ELR (cell line): ENCODE results near the gene LCTL.
A peak's percentile ranks its signal among the peaks of the same experiment; 100 is the strongest.

Experiments used
- DNase-seq: peaks from one replicate; pipeline ENCODE4 v3.0.0-alpha.2; 2015; ENCODE audit warnings: low read depth

The LCTL gene, protein sequence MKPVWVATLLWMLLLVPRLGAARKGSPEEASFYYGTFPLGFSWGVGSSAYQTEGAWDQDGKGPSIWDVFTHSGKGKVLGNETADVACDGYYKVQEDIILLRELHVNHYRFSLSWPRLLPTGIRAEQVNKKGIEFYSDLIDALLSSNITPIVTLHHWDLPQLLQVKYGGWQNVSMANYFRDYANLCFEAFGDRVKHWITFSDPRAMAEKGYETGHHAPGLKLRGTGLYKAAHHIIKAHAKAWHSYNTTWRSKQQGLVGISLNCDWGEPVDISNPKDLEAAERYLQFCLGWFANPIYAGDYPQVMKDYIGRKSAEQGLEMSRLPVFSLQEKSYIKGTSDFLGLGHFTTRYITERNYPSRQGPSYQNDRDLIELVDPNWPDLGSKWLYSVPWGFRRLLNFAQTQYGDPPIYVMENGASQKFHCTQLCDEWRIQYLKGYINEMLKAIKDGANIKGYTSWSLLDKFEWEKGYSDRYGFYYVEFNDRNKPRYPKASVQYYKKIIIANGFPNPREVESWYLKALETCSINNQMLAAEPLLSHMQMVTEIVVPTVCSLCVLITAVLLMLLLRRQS

DNA sequence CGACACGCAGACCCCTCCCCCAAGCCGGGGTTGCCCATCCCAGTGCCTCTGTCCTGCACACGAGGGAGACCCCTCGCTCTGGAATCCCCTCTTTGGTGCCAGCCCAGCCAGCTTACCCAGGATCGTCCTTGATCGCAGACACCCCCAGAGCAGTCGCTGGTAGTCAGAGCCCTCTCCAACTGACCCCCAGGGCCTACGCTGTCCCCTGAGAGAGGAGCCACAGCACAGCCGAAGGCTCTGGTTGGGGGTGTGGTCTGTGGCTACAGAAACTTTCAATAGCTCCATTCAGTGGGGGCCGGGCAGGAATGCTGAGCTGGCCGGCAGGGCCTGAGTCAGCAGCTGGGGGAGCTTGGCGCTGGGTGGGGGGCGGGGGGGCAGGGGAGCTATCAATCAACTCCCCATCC is at the start of gene LCTL:
TSS of gene LCTL (minus strand) at position 258 of the 404 bp plus-strand sequence. CDS start 633 bp downstream, outside the sequence.
- peak; percentile 64 for DNase-seq

DNA sequence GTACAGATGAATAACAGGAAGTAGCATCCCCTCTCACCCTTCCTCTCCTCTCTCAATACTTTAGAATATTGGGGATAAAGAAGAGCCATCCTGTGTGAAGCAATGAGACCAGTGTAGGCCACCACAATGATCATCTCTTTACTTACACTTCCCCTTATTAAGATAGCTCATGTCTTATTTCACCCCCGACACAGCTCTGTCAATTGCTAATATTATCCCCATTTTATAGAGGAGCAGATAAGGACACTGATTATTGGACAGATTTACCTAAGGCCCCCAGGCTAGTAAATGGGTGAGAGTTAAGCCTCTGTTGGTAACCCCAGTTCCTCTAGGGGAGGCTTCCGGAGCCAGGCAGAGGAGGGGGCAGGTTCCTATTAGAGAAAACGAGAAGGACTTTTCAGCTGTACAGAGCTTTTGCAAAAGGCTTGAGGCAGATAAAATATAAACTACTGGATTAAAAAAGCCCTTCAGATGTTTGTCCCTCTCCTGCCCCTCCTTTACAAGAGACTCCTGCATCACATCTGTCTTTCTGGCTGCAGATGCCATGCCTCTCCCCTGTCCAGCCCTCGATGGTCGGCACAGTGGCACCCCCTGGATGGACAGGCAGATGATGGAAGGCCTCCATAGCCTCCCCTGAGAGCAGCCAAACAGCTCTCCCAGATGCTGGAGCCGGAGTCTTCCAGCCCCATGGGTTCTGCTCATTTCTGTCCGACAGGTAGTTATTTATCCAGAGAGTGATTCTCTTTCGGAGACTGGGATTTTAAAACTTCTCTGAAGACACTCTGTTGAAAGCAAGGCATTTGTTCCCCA is 49.4 kb upstream of the LCTL start:
- no peak for DNase-seq

DNA sequence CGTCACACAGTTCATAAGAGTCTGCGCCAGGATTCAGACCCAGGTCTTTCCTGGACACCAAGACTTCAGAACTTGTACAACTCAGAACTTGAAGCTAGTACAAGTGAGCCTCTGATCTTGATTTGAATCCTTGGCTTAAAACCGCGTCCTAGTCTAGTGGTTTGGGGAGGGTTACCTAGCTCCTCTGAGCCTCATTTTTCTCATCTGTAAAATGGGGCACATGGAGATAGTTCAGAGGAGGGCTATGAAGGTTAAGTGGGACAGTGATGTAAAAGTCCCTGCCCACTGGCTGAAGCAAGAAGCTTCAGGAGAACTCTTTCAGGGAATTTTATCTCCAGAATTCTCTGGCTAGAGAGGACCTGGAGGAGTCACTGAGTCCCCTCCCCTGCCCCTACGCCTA is 48.7 kb upstream of the LCTL start:
- DNase-seq, result no peak

DNA sequence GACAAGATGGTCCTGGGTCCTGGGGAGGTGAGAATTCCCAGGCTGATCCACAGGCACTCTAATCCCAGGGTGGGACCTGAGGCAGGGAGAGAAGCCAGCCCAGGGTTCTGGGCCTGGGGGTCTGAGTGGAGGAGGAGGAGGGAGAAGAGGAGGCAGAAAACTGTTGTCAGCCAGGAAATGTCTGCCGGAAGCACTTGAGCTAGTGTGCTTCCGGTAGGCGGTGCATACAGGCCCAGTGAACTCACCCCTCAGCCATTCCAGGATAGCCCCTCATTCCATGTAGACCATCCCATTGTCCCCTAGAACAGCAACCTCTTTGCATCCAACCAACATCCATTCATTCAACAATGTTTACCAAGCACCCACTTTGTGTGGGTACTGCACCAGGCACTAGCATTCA is 47.9 kb upstream of the LCTL start:
- DNase-seq, result no peak

DNA sequence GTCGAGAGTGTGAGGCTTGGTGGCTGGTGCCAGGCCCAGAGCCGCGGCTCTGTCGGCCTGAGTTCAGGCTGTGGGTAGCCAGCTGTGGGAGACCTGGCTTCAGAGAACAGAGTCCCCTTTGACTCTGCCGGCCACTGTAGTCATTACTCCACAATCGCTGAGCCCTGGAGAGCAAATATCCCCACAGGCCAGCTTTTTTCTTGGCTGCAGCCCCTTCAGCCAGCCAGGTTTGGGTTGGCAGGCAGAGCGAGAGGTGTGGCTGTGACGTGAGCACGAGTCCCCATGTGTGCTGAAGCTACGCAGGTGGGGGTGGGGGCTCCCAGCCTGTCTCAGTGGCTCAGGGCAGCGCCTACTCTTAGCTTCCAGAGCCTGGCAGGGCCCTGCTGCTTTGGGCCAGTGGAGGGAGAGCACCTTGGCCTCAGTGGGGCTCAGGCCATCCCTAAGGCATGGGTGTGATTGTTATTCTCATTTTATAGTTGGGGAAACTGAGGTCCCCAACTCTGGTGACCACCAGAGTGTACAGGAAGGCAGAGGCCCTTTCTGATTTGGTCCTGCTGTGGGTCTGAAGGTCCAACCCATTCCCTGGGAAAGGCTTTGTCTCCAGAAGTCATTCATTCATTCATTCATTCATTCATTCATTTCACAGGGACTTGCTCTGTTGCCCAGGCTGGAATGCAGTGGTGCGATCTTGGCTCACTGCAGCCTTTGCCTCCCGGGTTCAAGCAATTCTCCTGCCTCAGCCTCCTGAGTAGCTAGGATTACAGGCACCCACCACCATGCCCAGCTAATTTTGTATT is 45.7 kb upstream of the LCTL start:
- DNase-seq, result no peak

DNA sequence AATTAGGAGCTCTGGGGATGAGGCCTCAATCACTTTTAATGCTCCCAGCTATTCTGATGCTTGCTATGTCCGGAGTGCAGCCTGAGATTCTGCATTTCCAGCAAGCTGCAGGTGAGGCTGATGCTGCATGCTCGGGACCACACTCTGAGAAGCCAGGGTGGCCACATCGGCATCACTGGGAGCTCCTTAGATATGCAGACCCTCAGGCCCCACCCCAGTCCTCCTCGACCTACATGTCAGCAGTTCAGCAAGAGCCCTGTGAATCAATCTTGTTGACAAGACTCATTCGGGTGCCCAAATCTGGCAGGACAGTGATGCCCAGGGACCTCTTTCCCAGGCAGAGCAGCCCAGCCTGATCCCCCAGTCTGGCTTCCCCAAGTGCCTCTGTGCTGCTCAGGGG is 44.1 kb upstream of the LCTL start:
- DNase-seq, result no peak

DNA sequence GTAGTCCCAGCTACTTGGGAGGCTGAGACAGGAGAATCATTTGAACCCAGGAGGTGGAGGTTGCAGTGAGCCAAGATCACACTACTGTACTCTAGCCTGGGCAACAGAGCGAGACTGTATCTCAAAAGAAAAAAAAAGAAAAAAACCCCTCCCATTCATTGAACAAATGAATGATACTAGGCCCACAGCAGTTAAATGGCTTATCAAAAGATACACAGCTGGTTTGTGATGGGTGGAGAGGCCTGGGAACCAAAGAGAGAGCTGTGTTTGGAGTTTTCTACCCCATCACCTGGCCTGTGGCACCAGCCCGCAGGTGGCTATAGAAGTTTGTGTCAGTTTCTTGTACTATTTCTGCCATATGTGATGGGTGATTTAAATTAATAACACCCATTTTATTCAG is 43.1 kb upstream of the LCTL start:
- DNase-seq, result no peak

DNA sequence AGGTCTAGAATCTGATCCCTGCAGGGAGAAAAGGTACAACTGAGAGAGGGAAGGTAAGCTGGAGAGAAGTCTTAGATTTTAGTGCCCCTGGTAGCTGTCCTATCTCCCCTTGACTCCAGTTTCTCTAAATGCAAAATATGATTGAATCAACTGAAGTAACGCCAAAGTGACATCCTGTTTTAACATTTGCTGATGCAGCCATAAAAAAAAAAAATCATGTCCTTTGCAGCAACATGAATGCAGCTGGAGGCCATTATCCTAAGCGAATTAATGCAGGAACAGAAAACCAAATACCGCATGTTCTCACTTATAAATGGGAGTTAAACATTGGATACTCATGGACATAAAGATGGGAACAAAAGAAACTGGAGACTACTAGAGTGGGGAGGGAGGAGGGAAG is 42.4 kb upstream of the LCTL start:
- no peak for DNase-seq

DNA sequence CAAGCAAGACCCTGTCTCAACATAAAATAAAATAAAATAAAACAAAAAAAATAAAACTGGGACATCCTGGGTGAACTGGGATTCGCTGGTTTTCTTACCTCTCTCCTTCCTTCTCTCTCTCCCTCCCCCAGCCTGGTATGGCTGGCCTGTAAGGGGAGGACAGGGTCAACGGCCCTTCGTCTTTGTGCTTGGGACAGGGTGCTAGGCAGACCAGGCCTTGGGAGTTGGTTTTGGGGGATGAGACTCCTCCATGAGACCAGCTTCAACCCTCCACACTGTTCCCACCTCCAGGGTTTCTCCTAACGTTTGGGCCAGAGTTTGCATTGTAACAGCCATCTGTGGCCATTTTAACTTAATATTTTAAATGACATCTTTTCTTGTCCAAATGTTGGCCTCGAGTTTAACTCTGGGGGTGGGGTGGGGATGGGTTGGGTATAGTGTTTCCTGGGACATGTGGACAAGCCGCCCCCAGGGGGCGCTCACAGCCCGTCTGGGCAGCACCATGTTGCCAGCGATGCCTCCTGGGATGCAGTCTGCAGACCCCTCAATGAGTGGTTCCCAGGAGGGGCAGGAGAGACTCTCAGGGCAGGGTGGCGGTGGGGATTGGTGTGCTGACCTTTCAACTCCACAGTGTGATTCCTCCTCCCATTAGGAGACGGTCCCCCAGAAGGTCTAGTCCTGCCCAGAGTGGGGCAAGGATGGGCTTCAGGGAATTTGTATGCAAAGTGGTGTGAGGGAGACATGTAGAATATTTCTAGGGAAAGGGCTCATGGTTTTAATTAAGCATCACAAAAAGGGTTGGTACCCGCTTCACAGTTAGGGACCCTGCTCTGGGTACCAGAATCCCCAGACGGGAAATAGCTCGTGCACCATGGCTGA is 37.7 kb upstream of the LCTL start:
- DNase-seq, result peak; percentile 69

DNA sequence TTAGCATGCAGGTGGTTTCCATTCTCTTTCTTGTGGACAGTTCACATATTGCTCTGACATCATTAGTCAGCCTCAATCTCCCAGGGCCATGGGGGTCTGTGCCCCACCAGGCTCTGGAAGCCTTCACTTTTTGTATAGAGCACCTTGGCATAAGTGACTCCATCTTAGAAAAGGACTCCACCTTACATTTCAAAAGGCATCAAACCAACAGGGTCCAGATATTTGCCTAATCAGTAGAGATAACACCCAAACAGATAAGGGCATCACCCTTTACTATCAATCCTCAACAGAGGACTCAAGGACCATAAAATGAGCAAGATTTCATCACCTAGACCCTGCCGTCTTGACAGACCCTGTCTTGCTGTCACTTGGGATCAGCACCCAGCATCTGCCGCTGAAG is 35.7 kb upstream of the LCTL start:
- DNase-seq, result no peak

DNA sequence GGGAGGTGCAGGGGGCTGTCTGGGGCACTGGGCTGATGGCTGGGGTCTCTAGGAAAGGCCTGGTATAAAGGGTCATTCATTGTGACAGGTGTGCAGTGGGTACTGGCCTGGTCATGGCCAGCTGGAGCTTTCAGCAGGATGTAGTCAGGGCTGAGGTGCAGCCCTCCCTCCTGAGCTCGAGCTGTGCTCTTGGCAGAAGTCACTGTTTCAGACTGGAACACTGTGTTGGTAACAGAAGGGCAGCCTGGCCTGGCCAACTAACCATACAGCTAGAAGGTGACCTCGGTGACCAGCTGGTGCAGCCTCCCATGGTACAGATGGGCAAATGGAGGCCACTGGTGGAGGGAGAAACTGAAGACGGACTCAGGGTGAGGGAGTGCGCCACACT is 34.4 kb upstream of the LCTL start:
- DNase-seq, result no peak

DNA sequence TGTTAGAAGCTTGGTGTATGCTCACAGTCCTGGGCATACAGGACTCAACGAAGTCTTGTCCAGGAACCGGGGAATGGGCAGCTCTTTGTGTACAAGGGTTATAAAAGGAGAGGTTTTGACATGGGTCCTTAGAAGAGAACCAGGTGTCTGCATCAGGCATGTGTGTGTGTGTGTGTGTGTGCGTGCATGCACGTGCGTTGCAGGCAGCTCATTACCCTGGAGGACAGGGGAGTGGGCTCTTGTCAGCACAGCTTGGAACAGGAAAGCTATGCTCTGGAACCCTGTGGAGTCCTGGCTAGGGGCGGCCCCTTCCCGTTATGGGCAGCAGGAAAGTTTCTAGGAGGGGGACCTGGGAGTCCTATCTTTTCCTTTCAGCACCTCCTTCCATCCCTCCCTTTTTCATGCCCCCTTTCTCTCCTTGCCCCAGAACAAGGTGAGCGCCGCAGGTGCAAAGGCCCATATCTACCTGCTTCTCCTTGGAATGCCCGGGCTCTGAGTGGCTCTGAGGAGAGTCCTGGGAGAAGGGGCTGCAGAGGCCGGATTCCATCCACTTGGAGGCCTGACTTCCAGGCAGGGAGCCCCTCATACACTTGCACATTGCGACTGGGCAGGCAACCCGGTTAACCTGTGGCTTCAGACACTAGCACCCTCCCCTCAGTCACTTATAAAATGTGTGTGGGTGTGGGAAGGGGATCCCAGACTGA is 33.9 kb upstream of the LCTL start:
- no peak for DNase-seq

DNA sequence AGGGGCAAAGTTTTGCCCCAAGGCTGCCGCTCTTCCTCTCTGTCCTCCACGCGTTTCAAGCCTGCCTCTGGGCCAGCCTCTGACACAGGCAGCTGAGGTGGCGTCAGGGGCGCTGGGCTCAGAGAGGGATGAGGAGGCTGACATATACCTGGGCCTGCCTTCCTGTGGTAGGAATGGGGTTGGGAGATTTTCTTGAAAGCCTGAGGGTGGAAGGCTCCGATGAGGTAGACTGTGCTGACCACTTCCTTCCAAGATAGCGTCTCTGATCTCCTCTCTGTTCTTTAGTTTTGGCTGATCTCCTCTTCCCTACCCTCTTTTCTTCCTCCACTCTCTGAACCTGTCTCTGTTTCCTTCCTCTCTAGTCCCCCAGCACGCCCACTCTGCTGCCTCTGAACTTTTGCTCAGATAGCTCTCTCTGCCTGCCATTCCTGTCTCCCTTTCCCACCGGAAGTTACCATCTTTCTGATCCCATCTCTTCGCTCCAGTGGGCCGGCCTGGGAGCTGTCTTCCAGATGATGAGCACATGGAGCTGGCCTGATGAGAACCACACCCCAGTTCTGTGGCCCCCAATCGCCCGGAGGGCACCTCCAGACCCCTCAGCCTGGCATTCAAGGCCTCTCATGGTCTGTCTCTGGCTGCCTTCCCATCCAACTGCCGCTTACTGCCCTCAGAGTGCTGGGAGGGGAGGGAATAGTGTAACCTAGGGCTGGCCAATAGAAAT is 32.5 kb upstream of the LCTL start:
- no peak for DNase-seq

DNA sequence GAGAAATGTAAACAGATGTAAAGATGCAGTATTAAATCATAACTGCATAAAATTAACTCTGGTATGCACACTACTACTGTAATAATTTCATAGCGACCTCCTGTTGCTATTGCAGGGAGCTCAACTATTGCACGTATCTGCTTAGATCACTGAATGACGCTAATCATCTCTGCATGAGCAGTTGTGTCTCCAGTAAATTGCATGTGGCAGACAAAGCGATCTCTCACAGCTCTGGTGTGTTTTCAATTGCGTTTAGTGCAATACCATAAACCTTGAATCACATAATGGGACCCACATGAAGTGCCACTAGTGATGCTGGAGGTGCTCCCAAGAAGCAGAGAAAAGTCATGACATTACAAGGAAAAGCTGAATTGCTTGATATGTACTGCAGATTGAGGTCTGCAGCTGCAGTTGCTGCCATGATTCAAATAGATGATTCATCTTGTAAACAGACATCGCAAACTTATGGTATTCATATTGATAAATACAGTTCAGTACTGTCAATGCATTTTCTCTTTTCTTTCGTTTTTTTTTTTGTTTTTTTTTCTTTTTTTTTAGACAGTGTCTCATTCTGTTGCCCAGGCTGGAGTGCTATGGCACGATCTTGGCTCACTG is 30.2 kb upstream of the LCTL start:
- DNase-seq, result peak; percentile 49

DNA sequence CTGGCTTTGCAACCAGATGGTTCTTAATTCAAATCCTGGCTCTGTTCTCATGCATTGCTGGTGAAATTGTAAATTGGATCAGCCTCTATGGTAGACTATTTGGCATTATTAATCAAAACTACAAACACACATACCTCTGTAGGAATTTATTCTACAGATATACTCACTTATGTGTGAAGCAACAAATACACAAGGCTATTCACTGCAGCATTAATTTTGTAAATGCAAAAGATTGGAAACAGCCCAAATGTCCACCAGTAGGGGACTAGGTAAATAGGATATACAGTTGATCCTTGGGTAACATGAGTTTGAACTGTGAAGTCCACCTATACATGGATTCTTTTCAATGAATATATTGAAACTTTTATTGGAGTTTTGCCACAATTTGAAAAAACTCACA is 29.5 kb upstream of the LCTL start:
- no peak for DNase-seq

DNA sequence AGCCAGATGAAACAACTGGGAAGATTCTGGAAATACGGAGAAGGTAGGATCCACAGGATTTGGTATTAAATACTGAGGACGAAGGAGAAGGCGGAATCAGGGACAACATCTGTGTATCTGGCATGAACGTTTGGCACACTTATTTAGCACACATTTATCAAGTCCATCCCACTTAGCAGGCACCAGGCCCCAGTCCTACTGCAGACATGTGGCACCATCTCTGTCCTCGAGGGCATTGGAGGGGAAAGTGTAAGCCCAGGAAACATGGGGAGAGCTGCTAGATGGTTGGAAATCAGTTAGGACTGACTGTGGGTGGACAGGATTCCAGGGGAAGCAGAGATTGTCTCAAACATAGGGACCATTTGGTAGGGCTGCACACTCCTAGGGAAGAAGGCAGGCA is 29.0 kb upstream of the LCTL start:
- no peak for DNase-seq

DNA sequence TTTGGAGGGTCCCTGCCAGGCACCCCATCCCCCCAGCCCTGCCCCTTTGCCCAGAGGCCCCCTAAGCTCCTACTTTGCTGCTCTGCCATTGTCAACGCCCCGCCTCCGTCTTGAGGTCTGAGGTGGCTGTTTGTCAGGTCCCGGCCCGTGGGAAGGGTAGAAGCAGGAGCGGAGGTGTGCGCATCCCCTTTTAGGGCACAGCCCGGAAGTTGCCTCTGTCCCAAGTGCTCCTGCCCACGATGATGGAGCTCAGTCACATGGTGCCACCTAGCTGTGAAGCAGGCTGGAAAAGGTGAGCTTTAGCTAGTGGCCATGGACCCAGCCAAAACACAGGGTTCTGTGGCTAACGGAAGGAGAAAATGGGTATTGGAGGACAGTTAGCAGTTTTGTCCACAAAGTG is 28.5 kb upstream of the LCTL start:
- DNase-seq, result no peak

DNA sequence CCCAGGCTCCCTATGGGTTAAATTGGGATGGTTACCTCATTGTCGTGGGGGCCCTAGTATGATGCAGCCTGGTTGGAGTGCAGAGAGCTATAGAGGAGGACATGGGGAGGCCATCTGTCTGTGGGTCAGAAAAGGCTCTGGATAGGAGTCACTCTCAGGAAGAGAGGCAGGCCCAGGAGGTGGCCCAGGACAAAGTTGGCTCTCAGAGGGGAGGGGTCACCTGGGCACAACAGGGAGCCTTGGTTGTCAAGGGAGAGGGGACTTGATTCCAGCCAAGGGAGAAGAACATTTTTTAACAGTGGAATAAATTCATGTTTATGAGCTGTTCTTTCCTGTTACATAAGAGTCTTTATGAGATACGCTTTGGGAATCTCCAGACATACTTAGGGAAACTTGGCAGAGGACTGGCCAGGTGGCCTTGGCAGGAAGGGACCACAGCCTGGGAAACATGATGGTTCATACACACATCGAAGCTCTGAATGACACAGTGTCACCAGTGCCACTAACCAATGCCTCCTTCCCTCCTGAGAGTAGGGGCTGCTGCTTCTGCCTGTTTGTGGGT is 27.5 kb upstream of the LCTL start:
- no peak for DNase-seq
